ENCODE measurements around the gene CNOT6L.
A peak's percentile ranks its signal among the peaks of the same experiment; 100 is the strongest.

CNOT6L gene

DNA sequence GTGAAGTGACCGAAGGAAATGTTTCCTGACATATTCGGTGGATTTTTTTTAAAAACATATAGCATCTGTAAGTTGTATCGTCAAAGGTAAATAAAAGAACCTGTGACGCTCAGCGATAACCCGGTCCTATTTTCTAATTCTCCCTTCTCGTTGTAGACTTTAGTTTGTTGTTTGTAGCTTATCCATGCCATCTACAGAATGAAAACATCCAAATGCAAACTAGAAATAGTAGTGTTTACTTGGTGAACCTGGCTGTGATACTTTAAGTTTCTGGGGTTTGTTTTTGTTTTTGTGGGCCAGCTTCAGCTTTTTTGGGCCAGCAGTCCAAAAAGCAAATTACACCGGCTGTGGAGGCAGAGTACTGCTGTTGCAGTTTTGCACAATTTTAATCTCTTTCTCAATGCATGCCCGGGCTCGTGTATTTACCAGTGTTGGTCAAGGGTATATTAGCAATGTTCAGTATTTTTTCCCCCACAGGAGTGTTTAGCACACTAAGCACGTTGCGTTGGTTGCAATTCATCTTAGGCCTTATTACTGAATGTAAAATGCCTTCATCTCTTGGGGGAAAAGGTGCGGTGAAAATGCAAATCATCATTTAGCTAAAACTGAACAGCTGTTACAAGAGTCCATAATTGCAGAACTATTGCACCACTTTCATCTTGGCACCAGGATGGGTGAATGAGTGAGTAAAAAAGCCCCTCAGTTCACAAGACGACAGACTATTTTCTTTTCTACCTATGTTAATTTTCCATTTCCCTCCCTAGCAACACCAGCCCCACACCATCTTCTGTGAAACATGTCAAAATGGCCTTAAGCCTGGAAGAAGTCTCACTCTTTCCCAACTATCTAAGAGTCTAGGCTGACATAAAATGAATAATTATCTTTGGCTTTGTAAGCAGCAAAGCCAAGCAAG, 1.7 kb upstream of the CNOT6L start:
- H3K27ac ChIP-seq = peak overlapping the region; percentile 90
- no peak for DNase-seq (ENCODE audit: low read depth, low spot score)

DNA sequence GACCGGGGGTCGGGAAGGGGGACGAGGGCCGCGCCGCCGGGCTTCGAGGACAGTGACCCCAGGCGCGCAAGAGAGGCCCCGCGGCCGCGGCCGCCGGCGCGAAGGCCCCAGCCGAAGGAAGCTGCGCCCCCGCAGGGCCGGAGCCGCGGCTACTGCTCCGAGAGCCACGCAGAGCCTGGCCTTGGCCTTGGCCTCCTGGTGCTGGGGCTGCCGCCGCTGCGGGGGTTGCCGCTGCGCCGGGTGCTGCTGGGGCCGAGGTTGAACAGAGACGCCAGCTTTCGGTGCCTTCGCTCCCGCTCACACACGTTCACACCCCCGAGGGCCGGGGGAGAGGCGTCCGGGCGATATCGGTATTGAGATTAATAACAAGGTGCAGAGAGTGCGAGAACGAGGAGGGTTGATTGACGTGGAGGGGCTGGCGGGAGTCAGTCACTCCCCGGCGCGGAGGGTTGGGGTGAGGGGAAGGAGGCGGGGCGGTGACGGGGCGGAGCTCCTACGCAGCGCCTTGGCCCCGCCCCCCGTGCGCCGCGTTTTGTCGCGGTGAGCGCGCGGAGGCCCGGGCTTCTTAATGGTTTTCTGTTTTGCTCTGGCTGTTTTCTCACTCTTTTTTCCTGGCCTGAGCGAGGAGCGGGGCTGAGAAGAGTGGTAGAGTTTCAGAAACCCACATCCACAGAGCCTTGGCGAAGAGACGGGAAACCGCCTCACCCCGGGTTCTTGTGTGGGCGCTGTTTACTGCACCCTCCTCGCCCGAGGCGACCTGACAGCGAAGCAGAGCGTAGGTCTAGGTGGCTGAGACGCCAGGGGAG, 878 bp upstream of the CNOT6L start:
- no peak for DNase-seq (ENCODE audit: low read depth, low spot score)

DNA sequence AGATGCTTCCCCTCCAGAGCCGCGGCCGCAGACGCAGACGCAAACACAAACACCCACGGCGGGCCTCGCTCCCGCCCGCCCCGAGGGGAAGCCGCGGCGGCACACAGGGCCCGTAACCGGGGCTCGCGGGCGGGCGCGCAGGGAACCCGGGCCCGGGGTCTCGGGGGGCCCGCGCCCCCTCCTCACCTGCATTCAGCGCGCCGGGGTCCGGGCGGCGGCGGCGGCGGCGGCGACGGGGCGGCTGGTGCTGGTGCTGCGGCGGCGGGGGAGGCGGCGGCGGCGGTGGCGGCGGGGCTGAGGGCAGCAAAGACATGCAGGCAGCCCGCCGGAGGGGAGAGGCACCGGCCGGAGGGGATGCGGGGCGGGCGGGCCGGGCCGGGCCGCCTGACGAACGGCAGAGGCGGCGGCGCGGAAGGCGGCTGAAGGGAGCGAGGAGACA, 255 bp upstream of the CNOT6L start:
- peak overlapping the region; percentile 90 for H3K27ac ChIP-seq
- DNase-seq (ENCODE audit: low read depth, low spot score) = no peak

More for the DNA sequence above, 878 bp upstream of the CNOT6L start:
- peak overlapping the region; percentile 90 for H3K27ac ChIP-seq

- peak; percentile 55 for DNase-seq (ENCODE audit: low read depth, low spot score)
- H3K27ac ChIP-seq = peak overlapping the region; percentile 90
Observed at GRCh38 chr4:77818073-77818601, 1.0 kb downstream of the CNOT6L start.

DNA sequence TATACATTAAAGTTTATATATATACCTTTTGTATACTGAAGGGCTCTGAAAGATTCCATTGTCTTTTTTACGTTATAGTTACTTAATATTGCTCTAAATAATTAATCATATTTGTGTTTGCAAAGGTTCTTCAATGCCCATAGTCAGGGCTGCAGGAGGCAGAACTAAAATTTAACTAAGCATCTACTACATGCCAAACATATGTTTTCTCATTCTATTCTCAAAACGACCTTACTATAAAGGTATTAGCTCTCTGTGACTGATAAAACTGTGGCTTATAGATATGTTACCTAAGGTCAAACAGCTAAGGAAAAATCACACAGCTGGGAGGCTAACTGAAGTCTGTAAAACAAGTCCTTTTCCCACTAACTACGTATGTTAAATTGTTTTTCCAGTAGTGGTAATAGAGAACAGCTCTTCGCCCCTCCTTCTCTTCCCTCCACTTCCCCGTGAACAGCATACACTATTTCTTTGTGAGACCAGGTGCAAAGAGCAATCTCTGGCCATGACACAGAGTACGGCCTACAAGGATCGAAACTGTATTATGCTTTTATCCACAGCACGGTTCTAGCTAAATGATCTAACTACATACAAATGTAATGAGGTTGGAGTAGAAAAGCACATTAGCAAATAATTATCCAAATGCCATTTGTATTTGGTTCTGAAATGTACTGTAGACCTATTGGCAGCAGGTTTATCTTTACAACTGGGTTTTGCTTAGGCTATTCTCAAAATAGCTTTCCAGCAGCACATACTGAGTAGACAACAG, 1.7 kb downstream of the CNOT6L start:
- DNase-seq (ENCODE audit: low read depth, low spot score) = no peak
- peak overlapping the region; percentile 90 for H3K27ac ChIP-seq

GRCh38 chr4:77816546-77816945, 2.6 kb downstream of the CNOT6L start:
- no peak for DNase-seq (ENCODE audit: low read depth, low spot score)
- H3K27ac ChIP-seq = no peak overlapping the region

DNA sequence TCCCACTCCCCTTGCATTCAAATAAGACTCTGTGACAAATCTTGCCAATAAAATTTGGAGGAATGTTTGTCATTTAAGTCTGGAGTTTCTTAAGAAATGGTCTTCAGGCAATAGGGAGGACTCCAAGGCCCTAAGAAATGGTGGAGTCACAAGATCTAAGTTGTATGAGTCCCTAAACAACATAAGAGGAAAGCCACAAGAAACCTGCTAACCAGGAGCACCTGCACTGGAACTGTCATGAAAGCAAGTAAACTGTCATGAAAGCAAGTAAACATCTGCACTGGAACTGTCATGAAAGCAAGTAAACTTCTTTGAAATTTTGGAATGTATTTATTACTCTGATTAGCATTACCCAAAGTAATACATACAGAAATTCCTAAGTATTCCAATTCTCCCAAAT, 3.5 kb downstream of the CNOT6L start:
- no peak for DNase-seq (ENCODE audit: low read depth, low spot score)
- H3K27ac ChIP-seq = no peak overlapping the region

GRCh38 chr4:77805840-77806239, 13.3 kb downstream of the CNOT6L start:
- H3K27ac ChIP-seq = no peak overlapping the region

DNA sequence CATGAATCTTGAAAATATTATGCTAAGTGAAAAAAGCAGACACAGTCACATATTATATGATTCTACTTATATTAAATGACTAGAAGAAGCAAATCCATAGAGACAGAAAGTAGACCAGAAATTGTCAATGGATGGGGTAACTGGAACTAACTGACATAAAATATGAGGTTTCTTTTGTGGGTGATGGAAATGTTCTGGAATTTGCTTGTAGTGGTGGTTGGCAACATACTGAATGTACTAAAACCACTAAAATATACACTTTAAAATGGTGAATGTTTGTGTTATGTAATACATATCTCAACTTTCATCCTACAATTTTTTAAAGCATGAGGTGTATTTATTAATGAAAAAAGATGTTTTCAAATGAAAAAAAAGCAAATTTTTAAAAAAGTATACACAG, 14.7 kb downstream of the CNOT6L start:
- H3K27ac ChIP-seq = no peak overlapping the region
- no peak for DNase-seq (ENCODE audit: low read depth, low spot score)

More at GRCh38 chr4:77805840-77806239, 13.3 kb downstream of the CNOT6L start:
- no peak for DNase-seq (ENCODE audit: low read depth, low spot score)

DNA sequence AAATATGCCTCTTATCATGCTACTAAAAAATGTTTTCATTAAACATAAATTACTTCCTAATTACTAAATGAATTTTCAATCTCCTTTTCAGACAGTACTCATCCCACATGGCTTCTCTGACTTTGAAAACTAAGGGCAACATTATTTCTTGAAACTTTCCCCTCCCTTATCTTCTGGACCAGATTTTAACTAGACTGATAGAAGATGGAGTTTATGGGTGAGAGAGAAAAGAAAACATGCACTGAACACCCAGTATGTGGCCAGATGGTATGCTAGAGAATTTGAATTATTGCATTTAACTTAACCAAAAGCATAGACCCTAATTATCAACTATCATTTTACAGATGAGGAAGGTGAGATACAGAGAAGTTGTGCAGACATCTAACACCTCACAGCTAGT, 16.8 kb downstream of the CNOT6L start:
- H3K27ac ChIP-seq = no peak overlapping the region
- DNase-seq (ENCODE audit: low read depth, low spot score) = no peak

DNA sequence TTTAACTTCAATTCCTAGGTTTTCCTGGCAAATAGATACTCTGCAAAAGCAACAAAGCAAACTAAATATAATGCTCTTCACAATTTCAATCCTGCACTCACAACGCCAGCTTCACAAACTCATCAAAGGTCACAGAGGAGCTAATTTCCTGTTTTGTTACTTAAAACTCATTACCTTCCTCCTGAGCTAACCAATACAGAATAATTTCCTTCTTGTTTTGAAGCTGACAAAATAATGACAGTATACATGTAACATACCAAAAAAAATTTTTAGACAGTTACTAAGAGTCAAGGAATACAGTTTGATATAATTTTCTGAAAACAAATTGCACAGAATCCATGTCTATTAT, 17.9 kb downstream of the CNOT6L start:
- DNase-seq (ENCODE audit: low read depth, low spot score) = no peak
- H3K27ac ChIP-seq = no peak overlapping the region

DNA sequence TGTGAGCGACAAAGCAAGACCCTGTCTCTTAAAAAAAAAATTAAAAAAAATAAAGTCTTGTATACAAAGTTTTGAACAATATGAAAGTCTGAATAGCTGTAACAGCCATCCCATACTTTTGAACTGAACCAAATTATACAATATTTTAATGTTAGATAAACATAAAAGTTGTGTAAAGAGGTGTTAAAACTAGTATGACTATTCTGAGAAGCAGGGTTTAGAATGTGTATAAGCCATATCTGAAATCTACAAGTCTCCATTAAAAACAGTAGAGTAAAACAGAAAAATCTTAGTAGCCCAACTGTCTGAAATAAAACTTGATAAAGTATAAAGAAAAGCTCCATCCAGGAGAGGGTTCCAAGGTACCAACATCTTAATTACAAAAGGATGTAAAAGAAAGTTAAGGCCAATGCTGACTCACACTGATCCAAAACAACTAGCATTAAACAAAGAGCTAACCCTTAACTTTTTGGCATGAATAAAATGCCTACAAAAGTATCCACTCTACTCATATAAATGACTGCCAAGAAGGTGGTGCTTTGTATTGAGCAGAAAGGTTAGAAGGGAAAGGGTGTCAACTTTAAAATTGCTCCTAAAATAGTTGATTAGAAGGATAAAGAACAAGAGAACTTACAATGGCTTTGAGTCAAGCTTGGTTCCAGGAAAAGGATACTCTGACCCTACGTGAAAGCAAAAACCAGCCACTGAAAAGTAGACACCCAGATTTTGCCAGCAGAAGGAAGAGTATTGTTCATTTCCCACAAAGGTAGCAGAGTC, 18.5 kb downstream of the CNOT6L start:
- H3K27ac ChIP-seq = no peak overlapping the region
- DNase-seq (ENCODE audit: low read depth, low spot score) = no peak

GRCh38 chr4:77800077-77800476, 19.1 kb downstream of the CNOT6L start:
- no peak for DNase-seq (ENCODE audit: low read depth, low spot score)
- H3K27ac ChIP-seq = no peak overlapping the region

- H3K27ac ChIP-seq = no peak overlapping the region
- DNase-seq (ENCODE audit: low read depth, low spot score) = no peak
Observed at GRCh38 chr4:77798385-77798784, 20.8 kb downstream of the CNOT6L start.

DNA sequence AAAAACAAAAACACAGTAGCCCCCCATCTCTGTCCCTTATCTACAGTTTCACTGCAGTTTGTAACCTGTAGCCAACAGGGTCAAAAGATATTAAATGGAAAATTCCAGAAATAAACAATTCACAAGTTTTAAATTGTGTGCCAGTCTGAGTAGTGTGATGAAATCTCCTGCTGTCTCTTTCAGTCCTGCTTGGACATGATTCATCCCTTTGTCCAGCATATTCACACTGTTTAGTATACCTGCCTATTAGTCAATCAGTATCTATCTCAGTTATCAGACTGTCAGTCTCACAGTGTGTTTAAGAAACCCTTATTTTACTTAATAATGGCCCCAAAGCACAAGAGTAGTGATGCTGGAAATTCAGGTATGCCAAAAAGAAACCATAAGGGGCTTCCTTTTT, 21.9 kb downstream of the CNOT6L start:
- peak overlapping the region; percentile 50 for H3K27ac ChIP-seq
- DNase-seq (ENCODE audit: low read depth, low spot score) = no peak

- DNase-seq (ENCODE audit: low read depth, low spot score) = no peak
Observed at GRCh38 chr4:77795326-77795725, 23.8 kb downstream of the CNOT6L start.

DNA sequence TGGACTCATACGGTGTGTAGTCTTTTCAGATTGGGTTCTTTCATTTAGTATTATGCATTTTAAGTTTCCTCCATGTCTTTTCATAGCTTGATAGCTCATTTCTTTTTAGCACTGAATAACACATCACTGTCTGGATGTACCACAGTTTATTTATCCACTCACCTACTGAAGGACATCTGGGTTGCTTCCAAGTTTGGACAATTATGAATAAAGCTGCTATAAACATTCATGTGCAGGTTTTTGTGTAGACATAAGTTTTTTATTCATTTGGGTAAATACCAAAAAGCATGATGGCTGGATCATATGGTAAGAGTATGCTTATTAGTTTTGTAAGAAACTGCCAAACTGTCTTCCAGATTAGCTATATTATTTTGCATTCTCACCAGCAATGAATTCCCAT, 29.0 kb downstream of the CNOT6L start:
- DNase-seq (ENCODE audit: low read depth, low spot score) = no peak
- H3K27ac ChIP-seq = no peak overlapping the region

More at GRCh38 chr4:77795326-77795725, 23.8 kb downstream of the CNOT6L start:
- H3K27ac ChIP-seq = no peak overlapping the region

DNA sequence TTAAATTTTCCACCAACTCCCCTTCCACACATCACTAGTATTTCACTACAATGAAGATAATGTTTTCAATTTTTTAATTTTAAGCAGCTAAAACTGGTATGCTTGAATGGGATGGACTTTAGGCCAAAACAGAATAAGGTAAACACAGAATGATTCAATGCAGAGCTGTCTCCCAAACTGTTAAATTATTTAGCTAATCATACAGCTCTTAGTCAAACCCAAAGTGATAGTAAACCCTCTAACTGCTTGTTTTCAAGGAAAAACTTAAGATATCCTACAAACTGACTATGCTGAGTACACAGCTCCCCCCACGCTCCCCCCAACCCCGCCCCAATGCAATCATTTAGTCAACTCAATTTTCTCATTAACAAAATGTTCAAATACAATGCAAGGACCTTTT, 30.2 kb downstream of the CNOT6L start:
- DNase-seq (ENCODE audit: low read depth, low spot score) = no peak
- H3K27ac ChIP-seq = no peak overlapping the region

GRCh38 chr4:77787969-77788368, 31.2 kb downstream of the CNOT6L start:
- H3K27ac ChIP-seq = no peak overlapping the region
- no peak for DNase-seq (ENCODE audit: low read depth, low spot score)

GRCh38 chr4:77785669-77786068, 33.5 kb downstream of the CNOT6L start:
- H3K27ac ChIP-seq = no peak overlapping the region
- DNase-seq (ENCODE audit: low read depth, low spot score) = no peak
